D721Med (cell line): ENCODE measurements around the gene WDR93.

Experiments
- DNase-seq: peaks from one replicate; pipeline ENCODE4 v3.0.0; 2011; ENCODE audit warnings: low spot score; ENCODE audit not compliant: insufficient read length
- FAIRE-seq: peaks from 2 replicates; lab custom pipeline; 2011; peaks lifted over from hg19 to GRCh38; lab: Jason Lieb, UNC
- CTCF ChIP-seq: IDR thresholded peaks from 2 replicates; pipeline ENCODE4 v1.5.1; 2012; ENCODE audit warnings: mild to moderate bottlenecking, control low read depth; ENCODE audit not compliant: insufficient read depth; ENCODE audit errors: missing control alignments

WDR93 gene

GRCh38 chr15:89769366-89769765, 78.8 kb downstream of the WDR93 start:
- DNase-seq (no peak), FAIRE-seq (no peak)
- no peak for TF ChIP-seq CTCF

- DNase-seq (no peak), FAIRE-seq (no peak)
Observed at GRCh38 chr15:89770041-89770440, 79.4 kb downstream of the WDR93 start.

GRCh38 chr15:89772932-89773583, 82.4 kb downstream of the WDR93 start:
- DNase-seq (no peak), FAIRE-seq (no peak)
- TF ChIP-seq CTCF, result no peak

More at GRCh38 chr15:89770041-89770440, 79.4 kb downstream of the WDR93 start:
- TF ChIP-seq CTCF, result no peak

GRCh38 chr15:89774492-89774891, 83.9 kb downstream of the WDR93 start:
- FAIRE-seq, result no peak
- DNase-seq, result no peak
- TF ChIP-seq CTCF, result no peak

- FAIRE-seq (no peak), DNase-seq (no peak)
- no peak for TF ChIP-seq CTCF
Observed at GRCh38 chr15:89775815-89776214, 85.2 kb downstream of the WDR93 start.

GRCh38 chr15:89776274-89777072, 85.9 kb downstream of the WDR93 start, which contains the start of gene MESP2:
Gene MESP2 (plus strand): TSS chr15:89776332. CDS start chr15:89776358, 26 bp downstream.
- DNase-seq (peak; percentile 73), FAIRE-seq (no peak)
- no peak for TF ChIP-seq CTCF
